ENCODE results near the gene C19orf53. TPM values are rescaled to one million over a fixed set of nuclear protein-coding genes. Genes with fewer than 3 reads are reported as not detected.

The C19orf53 gene
- total RNA-seq = 29.3 TPM

DNA sequence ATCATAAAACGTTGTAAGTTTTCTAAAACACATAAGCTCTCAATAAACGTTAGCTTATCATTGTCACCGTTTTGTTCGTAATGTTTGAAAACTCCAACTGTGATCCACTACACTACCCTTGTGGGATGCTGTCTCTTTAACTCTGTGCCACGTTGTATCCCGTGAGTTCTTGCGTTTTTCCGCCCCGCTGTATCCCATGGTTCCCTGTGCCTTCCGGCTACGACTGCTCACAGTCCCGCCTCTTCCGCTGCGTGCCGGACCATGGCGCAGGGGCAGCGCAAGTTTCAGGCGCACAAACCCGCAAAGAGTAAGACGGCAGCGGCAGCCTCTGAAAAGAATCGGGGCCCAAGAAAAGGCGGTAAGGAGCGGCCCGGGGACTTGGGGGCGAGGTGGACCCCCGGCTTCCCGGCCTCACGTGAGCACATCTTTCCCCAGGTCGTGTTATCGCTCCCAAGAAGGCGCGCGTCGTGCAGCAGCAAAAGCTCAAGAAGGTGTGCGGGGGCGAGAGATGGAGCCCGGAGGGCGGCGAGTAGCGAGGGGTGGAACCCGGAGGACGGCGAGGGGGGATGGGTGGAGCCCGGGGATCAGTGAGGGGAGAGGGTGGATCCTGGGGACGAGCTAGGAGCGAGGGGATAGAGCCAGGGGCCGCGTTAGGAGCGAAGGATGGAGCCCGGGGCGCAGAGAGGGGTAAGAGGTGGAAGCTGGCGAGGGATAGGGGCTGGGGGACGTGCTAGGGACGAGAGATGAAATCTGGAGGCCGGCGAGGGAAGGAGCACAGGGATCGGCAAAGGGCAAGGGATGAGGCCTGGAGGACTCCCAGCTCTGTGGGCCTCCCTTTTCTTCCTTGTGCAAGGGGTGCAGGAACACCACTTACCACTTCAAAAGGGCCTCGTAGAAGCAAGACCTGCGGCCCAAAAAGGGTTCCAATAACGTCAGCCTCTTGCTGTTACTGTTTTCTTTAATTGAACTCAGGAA, at the start of gene C19orf53:
Gene C19orf53 (plus strand): TSS at position 240 of the 975 bp plus-strand sequence. CDS start 22 bp downstream, at position 262.

DNA sequence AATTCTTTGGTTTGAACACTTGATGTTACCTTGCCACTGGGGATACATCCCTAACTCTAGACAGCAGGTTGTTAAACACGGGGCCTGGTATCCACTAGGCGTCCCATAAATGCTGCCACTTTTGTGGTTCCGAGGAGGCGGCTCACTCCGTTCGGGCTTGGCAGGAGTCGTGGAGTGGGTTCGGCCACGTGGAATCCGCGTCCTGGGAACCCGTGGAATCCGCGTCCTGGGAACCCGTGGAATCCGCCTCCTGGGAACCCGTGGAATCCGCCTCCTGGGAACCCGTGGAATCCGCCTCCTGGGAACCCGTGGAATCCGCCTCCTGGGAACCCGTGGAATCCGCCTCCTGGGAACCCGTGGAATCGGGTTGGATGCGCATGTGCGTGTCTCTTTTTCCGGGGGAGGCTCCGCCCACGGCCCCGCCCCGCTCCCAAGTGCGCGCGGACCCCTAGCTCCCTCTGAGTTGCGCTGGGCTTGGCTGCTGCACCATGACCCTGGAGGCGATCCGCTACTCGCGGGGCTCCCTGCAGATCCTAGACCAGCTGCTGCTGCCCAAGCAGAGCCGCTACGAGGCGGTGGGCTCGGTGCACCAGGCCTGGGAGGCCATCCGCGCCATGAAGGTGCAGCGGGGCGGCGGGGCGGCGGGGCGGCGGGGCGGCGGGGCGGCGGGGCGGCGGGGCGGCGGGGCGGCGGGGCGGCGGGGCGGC, 10.0 kb upstream of the C19orf53 start, which contains the start of gene MRI1:
Gene MRI1 (plus strand): TSS at position 422 of the 707 bp plus-strand sequence. CDS start 67 bp downstream, at position 489.

DNA sequence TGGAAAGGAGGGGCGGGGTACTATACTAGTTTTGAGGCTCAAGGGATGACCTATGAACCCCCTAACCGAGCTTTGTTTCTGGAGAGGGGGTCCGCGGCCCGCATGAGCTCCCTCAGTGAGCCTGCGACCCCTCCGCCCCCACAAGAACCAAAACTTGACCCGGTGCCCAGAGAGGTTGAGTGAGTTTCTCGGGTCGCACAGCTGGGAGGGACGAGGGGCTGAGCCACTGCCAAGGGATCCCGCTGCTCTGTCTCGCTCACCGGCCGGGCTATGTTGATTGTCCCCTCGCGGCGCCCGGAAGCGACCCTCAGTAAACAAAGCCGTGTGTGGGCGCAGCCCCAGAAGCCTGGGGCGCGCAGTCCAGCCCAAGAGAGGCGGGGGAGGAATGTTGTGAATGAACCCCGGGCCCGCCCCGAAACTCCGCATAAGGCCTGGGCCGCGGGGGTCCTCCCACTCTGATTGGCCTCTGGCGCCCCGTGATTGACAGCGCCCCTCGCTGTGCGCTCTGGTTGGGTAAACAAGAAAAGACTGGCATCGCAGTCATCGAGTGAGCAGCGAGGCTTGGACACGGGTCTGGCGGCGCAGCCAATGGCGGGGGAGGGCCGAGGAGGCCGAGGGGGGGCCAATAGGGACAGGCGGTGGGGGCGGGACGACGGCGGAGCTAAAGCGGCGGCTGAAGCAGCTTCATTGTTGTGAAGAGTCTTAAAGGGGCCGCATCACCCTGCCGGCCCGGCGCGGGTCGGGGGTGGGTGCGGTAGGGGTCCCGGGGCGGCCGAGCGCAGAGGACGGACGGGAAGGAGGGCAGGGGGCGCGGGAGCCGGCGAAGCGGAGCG, 20.7 kb downstream of the C19orf53 start, which contains the start of gene ZSWIM4:
Gene ZSWIM4 (plus strand): TSS at position 687 of the 833 bp plus-strand sequence. CDS start 206 bp downstream, outside the sequence.

Small RNA genes within 50 kb of the gene (small RNA-seq; reads per million reads assigned to genes)
- gene RN7SL619P = not detected

Other genes starting within 250 kb of the C19orf53 start
- gene MRI1, start 9.9 kb upstream of the C19orf53 start, total RNA-seq = 15.5 TPM
- gene ZSWIM4, start 21.0 kb downstream of the C19orf53 start, total RNA-seq = 5.3 TPM
- gene NANOS3, start 102.7 kb downstream of the C19orf53 start, total RNA-seq = 1.2 TPM
- gene BRME1, start 131.7 kb downstream of the C19orf53 start, total RNA-seq = 11.1 TPM
- gene CC2D1A, start 131.7 kb downstream of the C19orf53 start, total RNA-seq = 16.8 TPM
- gene PODNL1, start 164.0 kb downstream of the C19orf53 start, total RNA-seq = 1.6 TPM
- gene DCAF15, start 178.1 kb downstream of the C19orf53 start, total RNA-seq = 10.6 TPM
- gene RFX1, start 231.9 kb downstream of the C19orf53 start, total RNA-seq = 4.2 TPM

All from diencephalon (tissue), 1 donor.